Cardiac fibroblast (primary cell): ENCODE data around the gene ADAM30.

Source experiments
- DNase-seq, 2 donors: peaks; one replicate each; pipeline versions ENCODE4 v3.0.0 to v3.0.0-alpha.2; 2010; ENCODE audit warnings: low read depth in 2 of 2
- H3K4me3 ChIP-seq, 2 donors: replicated peaks in 1 of 2; 1 replicate in 1 of 2; 2 replicates in 1 of 2; pipeline ENCODE4 v1.5.1; 2011; ENCODE audit warnings: low read depth in 2 of 2, low read length in 2 of 2, mild to moderate bottlenecking in 2 of 2, moderate library complexity in 1 of 2
- TF ChIP-seq, protein P1 (sequence below): IDR thresholded peaks from one replicate; pipeline ENCODE4 v1.5.1; 2011; ENCODE audit warnings: low read depth, mild to moderate bottlenecking, low read length, inconsistent platforms

ADAM30 gene

DNA sequence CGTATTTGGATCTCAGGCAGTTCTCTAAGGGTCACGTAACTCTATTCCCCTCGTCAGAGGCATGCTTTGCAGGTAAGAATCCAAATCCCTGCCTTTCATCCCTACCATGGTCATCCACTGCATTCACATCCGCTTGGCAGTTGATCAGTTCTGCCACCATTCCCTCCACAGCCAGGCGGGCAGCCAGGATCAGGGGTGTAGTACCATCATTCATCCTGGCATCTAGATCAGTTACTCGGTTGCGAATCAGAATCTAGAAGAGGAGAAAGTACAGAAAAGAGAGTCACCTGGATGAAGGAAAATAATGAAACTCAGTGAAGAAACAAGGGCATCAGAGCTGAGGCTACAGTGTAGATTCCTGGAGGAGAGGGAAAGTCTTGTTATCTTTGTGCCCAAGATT, 22.0 kb upstream of the ADAM30 start:
- TF ChIP-seq, protein P1, sequence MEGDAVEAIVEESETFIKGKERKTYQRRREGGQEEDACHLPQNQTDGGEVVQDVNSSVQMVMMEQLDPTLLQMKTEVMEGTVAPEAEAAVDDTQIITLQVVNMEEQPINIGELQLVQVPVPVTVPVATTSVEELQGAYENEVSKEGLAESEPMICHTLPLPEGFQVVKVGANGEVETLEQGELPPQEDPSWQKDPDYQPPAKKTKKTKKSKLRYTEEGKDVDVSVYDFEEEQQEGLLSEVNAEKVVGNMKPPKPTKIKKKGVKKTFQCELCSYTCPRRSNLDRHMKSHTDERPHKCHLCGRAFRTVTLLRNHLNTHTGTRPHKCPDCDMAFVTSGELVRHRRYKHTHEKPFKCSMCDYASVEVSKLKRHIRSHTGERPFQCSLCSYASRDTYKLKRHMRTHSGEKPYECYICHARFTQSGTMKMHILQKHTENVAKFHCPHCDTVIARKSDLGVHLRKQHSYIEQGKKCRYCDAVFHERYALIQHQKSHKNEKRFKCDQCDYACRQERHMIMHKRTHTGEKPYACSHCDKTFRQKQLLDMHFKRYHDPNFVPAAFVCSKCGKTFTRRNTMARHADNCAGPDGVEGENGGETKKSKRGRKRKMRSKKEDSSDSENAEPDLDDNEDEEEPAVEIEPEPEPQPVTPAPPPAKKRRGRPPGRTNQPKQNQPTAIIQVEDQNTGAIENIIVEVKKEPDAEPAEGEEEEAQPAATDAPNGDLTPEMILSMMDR: no peak
- no peak overlapping the region for H3K4me3 ChIP-seq
- DNase-seq: no peak

DNA sequence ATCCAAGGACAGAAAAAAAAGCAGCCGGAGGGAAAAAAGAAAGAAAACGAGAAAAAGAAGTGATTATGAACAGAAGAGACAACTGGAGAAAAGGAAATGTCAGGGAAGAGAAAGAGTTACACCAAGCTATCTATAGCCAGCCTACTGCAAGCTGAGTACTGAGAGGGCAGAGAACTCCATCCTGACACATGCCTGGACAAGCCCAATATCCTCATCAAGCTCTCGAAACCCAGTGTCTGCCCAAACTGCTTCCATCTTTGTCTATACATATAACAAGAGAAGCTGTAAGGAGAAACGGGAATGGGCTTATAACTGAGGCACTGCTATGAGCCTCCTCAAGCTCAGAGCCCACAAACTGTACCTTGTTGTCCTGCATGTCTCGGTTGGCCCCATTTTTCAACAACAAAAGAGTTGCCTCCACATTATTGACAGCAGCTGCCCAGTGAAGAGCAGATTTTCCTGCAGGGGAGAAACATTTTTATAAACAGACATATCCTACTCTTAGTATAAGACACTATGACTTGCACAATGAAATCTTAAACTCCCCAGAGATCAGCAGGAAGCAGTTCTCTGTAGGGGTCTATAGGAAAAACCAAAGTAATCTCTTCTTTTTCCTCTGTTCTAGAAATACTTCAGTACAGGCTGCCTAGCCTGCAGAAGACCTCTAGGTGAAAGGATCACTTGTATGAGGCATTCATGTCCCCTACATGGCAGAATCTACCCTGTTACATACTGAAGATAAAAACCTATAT, 21.2 kb upstream of the ADAM30 start:
- DNase-seq: no peak
- H3K4me3 ChIP-seq: no peak overlapping the region
- TF ChIP-seq, protein P1: no peak

DNA sequence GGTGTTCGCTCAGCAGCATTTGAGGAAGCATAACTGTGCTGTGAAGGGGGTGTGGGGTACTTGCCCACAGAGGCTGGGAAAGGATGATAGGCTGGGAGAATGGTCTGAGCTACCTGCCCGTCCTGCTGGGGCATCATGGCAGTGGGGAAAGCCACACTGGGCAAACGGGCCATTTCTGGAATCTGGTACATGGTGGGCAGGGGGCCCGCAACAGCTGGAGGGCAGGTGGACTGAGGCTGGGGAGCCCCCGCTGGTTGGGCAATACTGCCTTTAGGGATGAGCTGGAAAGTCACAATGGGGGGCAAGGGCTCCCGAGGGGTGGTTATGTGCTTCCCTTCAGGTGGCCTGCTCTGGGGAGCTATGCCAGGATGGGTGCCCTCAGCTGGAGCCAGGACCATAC, 19.2 kb upstream of the ADAM30 start:
- DNase-seq: no peak
- no peak overlapping the region for H3K4me3 ChIP-seq
- TF ChIP-seq, protein P1: no peak

DNA sequence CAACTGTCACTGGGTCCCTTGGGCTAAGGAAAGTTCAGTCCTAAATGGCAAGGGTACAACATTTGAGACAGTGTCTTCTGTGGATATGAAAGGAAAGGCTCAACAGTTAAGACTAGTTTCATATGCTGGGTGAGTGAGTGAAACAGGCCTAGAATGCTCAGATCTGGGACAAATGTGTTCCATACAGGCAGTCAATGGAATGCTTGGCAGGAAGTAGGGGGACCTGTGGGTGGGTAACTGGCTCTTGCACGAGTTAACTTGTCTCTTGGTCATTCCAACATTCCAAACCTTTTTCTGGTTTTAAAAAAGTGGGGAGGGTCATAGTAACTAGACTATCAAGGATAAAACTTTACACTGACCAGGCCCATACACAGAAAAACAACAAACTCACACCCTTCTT, 17.8 kb upstream of the ADAM30 start:
- no peak for DNase-seq
- TF ChIP-seq, protein P1: no peak
- H3K4me3 ChIP-seq: no peak overlapping the region

DNA sequence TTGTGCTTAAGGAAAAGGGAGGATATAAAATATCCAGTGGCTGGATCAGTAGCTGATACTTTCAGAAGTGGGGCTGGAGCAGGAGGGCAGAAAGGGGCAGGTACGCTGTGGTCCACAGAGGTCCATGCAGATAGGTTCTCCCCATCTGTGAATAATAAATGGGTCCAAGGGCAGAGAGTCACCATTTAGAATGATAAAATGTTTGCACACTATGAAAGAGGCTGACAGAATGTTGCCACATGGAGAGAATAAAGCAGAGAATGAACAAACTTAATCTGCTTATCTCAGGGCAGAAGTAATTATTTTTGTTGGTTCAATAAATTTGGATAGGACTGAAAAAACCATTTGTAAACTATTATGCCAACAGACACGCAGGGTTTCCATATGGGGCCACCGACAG, 16.6 kb upstream of the ADAM30 start:
- no peak overlapping the region for H3K4me3 ChIP-seq
- TF ChIP-seq, protein P1: no peak
- no peak for DNase-seq

DNA sequence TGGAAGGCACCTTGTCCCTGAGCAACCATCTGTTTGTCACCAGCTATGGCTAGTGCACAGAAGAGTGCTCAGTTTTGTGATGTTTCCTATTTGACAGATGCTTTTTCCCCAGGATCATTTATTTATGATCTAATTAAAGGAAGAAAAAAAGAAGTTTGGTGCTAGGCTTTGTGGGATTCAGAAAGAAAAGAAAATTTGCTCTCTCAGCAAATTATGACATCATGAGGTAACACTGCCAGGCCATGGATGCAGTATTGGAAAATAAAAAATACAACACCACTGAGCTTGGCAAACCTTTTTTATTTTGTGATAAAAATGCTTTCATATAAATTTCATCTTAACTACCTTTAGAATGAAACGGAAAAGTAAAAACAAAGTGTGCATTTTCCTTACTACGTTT, 15.5 kb upstream of the ADAM30 start:
- H3K4me3 ChIP-seq: no peak overlapping the region
- TF ChIP-seq, protein P1: no peak
- DNase-seq: no peak

DNA sequence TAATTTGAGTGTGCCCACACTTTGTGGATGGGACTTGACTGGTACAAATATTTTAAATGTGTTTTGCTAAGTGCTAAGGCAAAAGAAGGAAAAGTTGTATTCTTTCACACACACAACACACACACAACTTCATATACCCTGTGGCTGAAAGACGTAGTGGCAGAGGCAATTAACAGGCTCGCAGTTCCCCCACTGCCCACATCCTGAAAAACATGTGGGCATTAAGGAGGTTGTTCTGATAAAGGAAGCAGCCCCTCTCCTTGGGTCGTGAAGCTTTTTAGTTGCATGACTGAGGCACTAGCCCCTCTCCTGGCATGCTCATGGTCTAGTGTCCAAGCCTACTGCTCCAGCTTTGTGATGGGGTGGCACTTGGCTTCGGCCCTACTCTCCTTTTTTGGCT, 14.3 kb upstream of the ADAM30 start:
- no peak for DNase-seq
- H3K4me3 ChIP-seq: no peak overlapping the region
- TF ChIP-seq, protein P1: no peak
